Ishikawa (cell line): ENCODE measurements around the gene GLYATL3.

Experiments
- CEBPB ChIP-seq: IDR thresholded peaks from 2 replicates; pipeline ENCODE4 v1.6.1; 2012
- CREB1 ChIP-seq: IDR thresholded peaks from 2 replicates; pipeline ENCODE4 v1.6.1; 2012; ENCODE audit warnings: low read depth
- EGR1 ChIP-seq: IDR thresholded peaks from 2 replicates; pipeline ENCODE4 v1.6.1; 2012
- EP300 ChIP-seq: IDR thresholded peaks from 2 replicates; pipeline ENCODE4 v1.6.1; 2012; ENCODE audit warnings: borderline replicate concordance
- FOXM1 ChIP-seq: IDR thresholded peaks from 2 replicates; pipeline ENCODE4 v1.6.1; 2012; ENCODE audit warnings: low read depth, borderline replicate concordance
- RAD21 ChIP-seq: IDR thresholded peaks from 2 replicates; pipeline ENCODE4 v1.6.1; 2012; ENCODE audit warnings: low read depth
- TAF1 ChIP-seq: IDR thresholded peaks from 2 replicates; pipeline ENCODE4 v1.6.1; 2012; ENCODE audit warnings: low read depth, mild to moderate bottlenecking
- TCF12 ChIP-seq: IDR thresholded peaks from 2 replicates; pipeline ENCODE4 v1.6.1; 2012; ENCODE audit warnings: low read depth
- TEAD4 ChIP-seq: IDR thresholded peaks from 2 replicates; pipeline ENCODE4 v1.6.1; 2012
- ZBTB7A ChIP-seq: IDR thresholded peaks from 2 replicates; pipeline ENCODE4 v1.6.1; 2012; ENCODE audit warnings: low read depth
- TF ChIP-seq, protein P1 (sequence below): IDR thresholded peaks from 2 replicates; pipeline ENCODE4 v1.6.1; 2012; ENCODE audit warnings: low read depth, mild to moderate bottlenecking
- TF ChIP-seq, protein P2 (sequence below): IDR thresholded peaks from 2 replicates; pipeline ENCODE4 v1.6.1; 2012
- TF ChIP-seq, protein P3 (sequence below): IDR thresholded peaks from 2 replicates; pipeline ENCODE4 v1.6.1; 2012

The GLYATL3 gene

DNA sequence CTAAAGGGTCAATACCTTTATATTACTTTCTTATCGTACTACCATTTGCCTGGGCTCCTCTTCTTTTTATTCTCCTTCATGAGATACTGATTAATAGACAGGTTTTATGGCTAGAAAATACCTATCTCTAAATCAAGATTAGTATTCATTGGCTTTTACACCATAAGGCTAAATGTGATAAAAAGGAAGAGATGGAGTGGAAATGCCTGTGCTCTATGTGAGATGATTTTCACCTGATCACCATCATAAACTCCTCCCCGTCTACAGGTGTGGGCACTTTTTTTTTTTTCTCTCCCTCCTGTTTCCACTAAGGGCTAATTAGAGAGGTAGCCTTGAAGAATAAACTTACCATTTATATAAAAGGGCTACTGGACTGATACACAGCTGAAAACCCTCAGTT, at the start of gene GLYATL3:
TSS of gene GLYATL3 (plus strand) at position 301 of the 400 bp plus-strand sequence. CDS start 12,068 bp downstream, outside the sequence.
- TF ChIP-seq, protein P1, sequence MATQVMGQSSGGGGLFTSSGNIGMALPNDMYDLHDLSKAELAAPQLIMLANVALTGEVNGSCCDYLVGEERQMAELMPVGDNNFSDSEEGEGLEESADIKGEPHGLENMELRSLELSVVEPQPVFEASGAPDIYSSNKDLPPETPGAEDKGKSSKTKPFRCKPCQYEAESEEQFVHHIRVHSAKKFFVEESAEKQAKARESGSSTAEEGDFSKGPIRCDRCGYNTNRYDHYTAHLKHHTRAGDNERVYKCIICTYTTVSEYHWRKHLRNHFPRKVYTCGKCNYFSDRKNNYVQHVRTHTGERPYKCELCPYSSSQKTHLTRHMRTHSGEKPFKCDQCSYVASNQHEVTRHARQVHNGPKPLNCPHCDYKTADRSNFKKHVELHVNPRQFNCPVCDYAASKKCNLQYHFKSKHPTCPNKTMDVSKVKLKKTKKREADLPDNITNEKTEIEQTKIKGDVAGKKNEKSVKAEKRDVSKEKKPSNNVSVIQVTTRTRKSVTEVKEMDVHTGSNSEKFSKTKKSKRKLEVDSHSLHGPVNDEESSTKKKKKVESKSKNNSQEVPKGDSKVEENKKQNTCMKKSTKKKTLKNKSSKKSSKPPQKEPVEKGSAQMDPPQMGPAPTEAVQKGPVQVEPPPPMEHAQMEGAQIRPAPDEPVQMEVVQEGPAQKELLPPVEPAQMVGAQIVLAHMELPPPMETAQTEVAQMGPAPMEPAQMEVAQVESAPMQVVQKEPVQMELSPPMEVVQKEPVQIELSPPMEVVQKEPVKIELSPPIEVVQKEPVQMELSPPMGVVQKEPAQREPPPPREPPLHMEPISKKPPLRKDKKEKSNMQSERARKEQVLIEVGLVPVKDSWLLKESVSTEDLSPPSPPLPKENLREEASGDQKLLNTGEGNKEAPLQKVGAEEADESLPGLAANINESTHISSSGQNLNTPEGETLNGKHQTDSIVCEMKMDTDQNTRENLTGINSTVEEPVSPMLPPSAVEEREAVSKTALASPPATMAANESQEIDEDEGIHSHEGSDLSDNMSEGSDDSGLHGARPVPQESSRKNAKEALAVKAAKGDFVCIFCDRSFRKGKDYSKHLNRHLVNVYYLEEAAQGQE: no peak
- TF ChIP-seq, protein P2, sequence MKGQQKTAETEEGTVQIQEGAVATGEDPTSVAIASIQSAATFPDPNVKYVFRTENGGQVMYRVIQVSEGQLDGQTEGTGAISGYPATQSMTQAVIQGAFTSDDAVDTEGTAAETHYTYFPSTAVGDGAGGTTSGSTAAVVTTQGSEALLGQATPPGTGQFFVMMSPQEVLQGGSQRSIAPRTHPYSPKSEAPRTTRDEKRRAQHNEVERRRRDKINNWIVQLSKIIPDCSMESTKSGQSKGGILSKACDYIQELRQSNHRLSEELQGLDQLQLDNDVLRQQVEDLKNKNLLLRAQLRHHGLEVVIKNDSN: no peak

DNA sequence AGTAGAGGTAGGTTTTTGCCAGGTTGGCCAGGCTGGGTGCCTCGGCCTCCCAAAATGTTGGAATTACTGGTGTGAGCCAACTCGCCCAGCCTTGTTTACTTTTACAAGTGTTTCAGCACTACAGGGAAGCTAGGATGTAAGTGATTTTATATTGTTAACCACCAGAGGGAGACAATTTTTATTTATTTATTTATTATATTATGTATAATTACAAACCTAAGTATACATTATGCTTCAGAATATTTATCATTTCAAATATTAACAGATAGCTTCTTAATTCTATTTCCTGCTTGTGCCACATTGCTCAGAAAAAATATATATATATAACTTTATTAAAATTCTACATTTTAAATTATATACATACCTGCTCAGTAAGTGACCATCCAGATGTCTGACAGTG, 46.5 kb upstream of the GLYATL3 start:
- TF ChIP-seq, protein P1: no peak

DNA sequence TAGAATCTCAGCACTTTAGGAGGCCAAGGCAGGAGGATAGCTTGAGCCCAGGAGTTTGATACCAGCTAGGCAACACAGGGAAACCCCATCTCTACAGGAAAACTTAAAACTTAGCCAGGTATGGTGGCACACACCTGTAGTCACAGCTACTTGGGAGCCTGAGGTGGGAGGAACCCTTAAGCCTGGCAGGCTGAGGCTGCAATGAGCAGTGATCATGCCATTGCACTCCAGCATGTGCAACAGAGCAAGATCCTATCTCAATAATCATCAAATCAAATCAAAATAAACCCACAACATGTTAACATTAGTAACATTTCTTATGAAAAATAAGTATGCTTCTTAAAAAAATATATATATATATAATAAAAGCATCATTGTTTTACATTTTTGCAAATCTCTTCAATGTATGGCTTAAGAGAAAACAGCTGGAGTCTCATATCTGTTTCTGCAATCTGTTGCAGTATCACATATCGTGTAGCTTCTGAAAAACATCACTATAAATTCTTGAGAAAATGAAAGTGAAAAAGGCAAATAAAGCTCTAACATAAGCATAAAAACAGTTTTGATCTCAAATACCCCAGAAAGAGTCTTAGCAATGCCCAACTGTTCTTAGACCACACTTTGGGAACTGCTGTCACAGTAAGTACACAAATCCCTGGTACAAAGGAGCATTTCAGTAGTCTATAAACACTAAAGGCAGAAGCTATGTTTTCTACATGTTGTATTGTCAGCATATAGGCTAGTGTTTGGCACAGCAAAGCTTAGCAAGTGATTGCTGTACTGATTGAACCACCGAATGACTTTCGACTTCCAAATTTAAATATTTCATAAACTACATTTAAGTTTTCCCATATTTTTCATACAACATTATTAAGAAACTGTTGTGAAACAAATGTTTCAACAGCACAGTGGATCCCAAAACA, 44.7 kb upstream of the GLYATL3 start:
- TF ChIP-seq TEAD4: no peak
- TF ChIP-seq EGR1: no peak
- TF ChIP-seq EP300: no peak
- no peak for TF ChIP-seq TCF12
- TF ChIP-seq, protein P1: no peak
- no peak for TF ChIP-seq ZBTB7A
- TF ChIP-seq, protein P3, sequence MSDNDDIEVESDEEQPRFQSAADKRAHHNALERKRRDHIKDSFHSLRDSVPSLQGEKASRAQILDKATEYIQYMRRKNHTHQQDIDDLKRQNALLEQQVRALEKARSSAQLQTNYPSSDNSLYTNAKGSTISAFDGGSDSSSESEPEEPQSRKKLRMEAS: no peak

DNA sequence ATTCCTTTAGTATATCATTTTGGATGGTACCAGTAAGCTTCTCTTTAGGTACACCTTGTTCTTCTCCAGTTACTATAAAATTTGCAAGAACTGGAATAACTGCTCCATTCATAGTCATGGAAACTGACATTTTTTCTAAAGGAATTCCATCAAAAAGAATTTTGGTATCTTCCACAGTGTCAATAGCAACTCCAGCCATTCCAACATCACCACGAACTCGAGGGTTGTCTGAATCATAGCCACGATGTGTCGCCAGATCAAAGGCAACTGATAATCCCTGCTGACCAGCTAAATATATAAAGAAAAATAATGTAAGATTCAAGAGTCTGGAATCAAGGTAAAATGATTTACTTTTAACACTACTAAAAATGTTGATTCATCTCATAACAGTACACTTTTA, 42.0 kb upstream of the GLYATL3 start:
- no peak for TF ChIP-seq EGR1
- TF ChIP-seq, protein P2: no peak
- TF ChIP-seq TCF12: no peak
- TF ChIP-seq TEAD4: no peak
- no peak for TF ChIP-seq TAF1
- TF ChIP-seq CEBPB: no peak
- TF ChIP-seq FOXM1: no peak
- TF ChIP-seq, protein P3: no peak
- no peak for TF ChIP-seq CREB1

DNA sequence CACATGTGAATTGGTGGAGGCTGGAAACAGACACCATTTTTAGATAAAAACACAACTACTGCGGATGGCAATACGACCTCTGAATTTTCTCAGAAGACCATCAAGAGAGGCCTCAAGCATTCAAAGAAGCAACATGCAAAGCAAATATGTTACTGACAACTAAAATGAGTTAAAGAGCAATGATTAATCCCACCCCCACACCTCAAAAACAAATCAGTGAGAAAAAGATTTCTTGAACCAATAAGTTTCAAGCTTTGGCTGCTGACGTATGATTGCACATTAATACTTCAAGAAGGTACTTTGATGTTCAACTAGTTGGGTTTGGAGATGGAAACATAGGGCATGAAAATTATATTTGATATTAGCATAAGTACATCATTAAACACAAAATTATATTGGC, 37.7 kb upstream of the GLYATL3 start:
- TF ChIP-seq CREB1 (no peak), TCF12 (no peak), EP300 (no peak), RAD21 (no peak), ZBTB7A (no peak), TAF1 (no peak), CEBPB (no peak)
- TF ChIP-seq, protein P2: no peak
- TF ChIP-seq, protein P1: no peak
